Stimulated activated CD8-positive, alpha-beta memory T cell treated with anti-CD3 and anti-CD28 coated beads, Interleukin-12 subunit alpha, Interleukin-12 subunit beta, amount 100 ng/mL, for 1 hour (primary cell): Measurements from ENCODE around the gene INSYN2A.

Source experiments
- DNase-seq: peaks from one replicate; pipeline ENCODE4 v3.0.0-alpha.2; 2020; ENCODE audit warnings: low read depth

Gene INSYN2A

DNA sequence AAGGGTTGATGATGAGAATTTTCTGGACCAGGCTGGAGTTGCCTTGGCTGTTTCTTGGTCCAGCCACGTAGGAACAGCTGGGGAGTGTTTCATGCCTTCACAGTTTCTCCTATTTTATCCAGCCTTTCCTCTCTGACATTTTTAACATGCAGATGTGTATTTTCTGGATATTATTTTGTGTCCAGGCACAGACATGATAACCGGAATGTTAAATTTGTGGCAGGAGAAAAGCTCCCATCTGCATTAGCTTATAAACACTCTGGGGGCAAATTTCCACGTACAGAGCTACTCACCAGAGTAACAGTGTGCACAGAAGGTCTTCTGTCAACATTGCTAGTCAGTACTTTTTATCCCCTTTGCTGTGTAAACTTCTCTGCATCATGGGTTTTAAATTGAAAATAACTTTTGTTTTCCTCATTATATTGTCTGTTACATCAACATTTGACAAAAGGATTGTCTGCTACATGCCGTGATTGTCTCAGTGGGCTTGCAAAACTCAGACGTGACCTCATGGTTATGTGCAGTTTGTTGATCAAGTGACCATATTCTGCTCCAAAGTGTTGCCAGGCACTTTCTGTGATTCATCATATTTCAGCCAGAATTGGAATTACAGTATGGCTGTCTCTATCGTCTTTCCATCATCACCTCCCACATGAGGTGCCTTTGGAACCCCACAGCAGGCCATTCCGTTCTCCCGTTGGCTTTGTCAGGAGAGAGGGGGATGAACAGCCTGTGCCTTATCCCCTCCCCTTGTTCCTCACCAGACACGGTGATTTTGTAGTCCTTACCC, 41.4 kb downstream of the INSYN2A start:
- no peak for DNase-seq

DNA sequence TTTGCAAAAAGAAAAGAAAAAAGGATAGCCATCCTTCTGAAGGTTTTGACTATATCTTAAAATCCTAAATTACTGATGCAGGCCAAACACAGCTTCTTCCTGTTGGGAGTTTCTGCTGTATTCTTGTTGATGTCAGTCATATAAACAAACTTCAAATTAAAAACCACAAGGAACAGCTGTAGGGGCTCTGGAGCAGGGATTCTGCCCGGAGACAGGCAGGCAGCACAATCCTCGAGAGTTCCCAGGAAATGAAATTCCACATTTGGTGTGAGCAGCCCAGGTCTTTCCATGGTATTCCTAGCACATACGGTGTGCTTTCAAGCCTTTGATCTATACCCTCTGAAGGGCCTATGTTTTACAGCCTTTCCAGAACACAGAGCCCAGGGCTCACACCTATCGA, 43.2 kb downstream of the INSYN2A start:
- no peak for DNase-seq

DNA sequence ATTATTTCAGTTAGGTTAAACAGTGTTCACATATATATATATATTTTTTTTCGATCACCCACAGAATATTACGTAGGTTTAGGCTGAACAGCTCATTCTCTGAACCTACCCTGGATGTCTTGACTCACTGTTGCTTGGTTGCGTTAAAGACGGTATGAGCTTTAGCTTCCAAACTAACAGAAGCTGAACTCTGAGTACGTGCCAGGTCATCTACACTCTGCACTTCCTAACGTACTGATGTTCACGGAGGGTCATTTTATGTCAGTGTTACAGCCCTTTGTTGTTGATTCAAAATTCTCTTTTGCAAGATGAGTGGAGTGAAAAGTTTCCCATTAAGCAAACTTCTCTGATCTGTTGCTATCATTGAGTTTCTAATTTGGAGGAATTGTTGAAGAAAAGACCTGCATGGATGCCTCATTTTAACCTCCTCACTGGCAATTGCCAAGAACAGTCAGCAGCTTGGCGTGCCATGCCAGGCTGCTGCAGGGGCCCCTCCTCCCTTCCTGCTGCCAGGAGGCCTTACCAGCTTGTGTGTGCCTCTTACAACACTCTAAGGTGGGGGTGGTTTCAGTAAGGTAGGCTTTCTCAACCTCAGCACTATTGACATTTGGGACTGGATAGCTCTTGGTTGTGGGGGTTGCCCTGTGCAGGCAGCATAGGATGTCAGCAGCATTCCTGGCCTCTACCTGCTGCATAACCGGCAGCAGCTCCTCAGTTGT, 44.3 kb downstream of the INSYN2A start:
- DNase-seq, result no peak

DNA sequence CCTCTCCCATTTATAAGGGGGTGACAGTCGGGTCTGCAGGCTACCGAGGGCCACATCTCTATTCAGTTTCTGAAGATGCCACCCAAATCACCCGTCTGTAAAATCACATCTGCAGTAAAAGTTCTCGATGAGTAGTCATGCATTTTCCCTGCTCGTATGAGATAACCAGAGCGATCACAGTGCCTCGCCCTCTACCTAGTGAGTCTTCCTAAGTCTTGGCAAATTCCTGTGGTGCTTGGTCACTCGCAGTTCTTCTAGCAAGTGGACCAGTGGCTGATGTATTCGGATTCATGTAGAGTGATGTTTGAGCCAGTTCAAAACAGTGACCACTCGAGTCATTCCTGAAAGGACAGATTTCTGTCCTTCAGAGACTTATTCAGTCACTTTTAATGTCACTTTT, 44.9 kb downstream of the INSYN2A start:
- DNase-seq, result no peak

DNA sequence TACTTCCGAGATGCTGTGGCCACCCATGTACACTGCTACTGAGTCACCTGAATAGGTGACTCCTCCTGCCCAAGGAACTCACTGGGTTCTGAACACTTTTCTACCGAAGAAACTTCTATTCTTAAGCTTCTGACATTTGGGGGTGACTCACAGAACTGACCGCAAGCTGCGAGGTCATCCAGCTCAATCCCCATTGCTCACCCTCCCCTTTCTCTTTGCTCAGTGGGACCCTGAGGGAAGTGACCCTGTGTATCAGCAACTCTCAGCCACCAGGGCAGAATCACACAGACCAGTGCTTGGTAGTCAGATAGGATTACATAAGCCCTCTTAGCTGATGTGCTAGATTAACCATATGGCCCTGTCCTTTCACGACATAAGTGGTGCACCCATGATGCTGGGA, 46.3 kb downstream of the INSYN2A start:
- DNase-seq, result no peak

DNA sequence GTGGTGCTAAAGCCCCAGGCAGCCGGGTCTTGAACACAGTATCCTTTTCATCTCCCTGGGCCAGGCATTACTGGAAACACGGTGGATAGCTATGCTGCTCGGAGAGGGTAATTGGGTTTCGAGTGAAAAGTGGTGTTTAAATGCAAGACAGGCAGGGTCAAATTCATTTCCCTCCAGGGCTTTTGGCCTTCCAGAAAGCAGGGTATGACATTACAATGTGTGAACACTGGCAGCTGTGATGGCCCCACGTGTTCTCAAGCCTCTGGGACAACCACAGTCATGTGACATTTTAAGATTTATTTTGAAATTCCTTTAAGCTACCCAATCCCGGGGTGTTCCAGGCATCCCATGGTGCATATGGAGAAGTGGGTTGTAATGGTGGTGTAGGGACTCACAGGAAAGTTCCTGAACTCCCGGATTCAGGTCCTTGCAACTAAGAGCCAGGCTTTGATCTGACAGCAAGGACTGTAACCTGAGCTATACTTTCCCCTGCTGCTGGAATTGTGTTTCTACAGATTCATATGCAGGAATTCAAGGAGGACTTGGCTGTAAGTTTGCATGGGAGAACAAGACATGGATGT, 46.8 kb downstream of the INSYN2A start:
- no peak for DNase-seq

DNA sequence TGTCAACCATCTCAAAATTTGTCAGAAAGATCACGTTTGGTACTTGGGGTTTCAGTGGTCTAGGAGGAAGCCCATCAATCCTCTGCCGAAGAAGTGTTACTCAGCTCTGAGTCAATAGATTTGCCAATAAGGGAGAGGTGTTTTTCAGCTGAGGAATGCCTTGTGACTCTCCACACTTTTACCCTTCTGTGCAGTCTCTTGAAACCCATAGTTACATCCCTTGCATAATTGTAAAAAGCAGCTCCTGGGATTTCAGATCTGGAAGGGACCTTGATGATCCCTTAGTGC, 47.5 kb downstream of the INSYN2A start:
- no peak for DNase-seq

DNA sequence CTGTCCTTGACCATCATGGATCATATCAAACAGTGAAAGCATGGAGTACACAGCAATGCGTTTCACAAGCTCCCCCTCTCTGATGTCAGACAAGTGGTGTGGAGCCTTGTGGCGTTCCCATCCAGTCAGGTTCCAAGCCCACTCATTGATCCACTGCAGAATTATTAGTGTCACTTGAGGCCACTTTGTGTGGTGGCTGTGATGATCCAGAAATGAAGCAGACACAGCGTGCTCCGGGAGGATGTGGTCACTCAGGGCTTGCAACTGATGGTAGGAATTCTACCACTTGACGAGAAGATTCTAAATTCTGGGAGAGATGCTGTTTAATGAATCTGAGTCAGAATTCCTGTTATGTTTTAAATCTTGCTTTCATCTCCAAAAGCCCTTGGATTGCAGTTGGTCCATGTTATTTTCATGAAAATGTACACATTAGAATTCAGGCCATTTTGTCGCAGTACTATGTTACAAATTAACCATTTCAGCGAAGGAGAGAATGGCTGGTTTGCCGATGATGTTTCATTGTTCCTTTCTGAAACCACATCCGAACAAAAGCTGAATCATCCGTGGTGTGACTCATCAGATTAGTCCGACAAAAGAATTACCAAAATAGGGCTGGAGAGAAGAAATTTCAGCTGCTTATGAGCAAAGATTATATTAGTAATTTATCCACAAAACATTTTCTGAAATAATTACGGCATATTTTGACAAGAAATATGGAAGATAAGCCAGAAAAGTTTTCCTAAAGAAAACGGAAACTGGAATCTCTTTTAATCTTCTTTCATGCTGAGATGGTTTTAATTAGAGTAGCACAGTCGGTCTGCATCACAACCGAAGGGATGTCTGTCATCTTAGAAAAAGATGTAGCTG, 48.1 kb downstream of the INSYN2A start:
- DNase-seq, result no peak

DNA sequence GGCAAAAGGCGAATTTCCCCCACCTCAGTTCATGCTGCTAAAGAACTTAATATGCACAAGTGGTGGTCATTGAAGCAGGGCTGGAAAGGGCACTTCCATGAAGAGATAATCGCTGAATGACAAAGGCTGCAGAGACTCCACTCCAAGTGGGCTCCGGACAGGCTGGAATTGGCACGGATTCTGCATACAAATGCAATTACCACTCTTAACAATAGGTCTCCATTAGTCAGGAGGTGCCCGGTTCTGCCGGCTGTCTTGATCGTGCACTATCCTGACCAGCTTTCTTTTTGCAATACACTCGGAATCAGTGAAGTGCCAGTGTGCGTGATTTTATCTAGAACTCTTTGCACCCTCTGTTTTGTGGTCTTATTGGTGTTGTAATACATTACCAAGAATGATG, 49.7 kb downstream of the INSYN2A start:
- DNase-seq, result no peak
